Heart right ventricle (tissue), 16 donors: Measurements from ENCODE around the gene LDLR. TPM values are rescaled to one million over a fixed set of nuclear protein-coding genes. Genes with fewer than 3 reads are reported as not detected.

Source experiments
- ATAC-seq, 8 donors: fragments of 200-7000 bp; cut with Tn5 transposase; one replicate each; pipeline ENCODE4 v1.9.1; 2020; ENCODE audit warnings: mild to moderate bottlenecking in 8 of 8, moderate library complexity in 8 of 8, moderate number of reproducible peaks in 1 of 8
- DNase-seq, 2 donors: peaks; one replicate each; pipeline ENCODE4 v3.0.0-alpha.2; 2020
- H3K27ac ChIP-seq, 10 donors: fragments of 200-600 bp; sonication (generic) in 2 of 10; one replicate each; pipeline versions ENCODE4 v1.5.0 to v1.8.0; 2020 to 2022; ENCODE audit warnings: mild to moderate bottlenecking in 3 of 10
- H3K27me3 ChIP-seq, 7 donors: fragments of 200-600 bp; one replicate each; pipeline ENCODE4 v1.8.0; 2021 to 2022; ENCODE audit warnings: mild to moderate bottlenecking in 2 of 7
- H3K36me3 ChIP-seq, 9 donors: fragments of 200-600 bp; sonication (generic) in 1 of 9; one replicate each; pipeline versions ENCODE4 v1.5.0 to v1.8.0; 2020 to 2022; ENCODE audit warnings: mild to moderate bottlenecking in 2 of 9
- H3K4me1 ChIP-seq, 9 donors: fragments of 200-600 bp; sonication (generic) in 1 of 9; one replicate each; pipeline versions ENCODE4 v1.5.0 to v1.8.0; 2020 to 2022; ENCODE audit warnings: mild to moderate bottlenecking in 4 of 9
- H3K4me3 ChIP-seq, 10 donors: fragments of 200-600 bp; sonication (generic) in 2 of 10; one replicate each; pipeline versions ENCODE4 v1.5.0 to v1.8.0; 2020 to 2022; ENCODE audit warnings: mild to moderate bottlenecking in 7 of 10, moderate library complexity in 2 of 10
- H3K9me3 ChIP-seq, 11 donors: fragments of 200-600 bp in 10 of 11; sonication (generic) in 2 of 11; one replicate each; pipeline versions ENCODE4 v1.5.0 to v1.8.0; 2013 to 2022; ENCODE audit warnings: mild to moderate bottlenecking in 2 of 11, control low read depth in 1 of 11, moderate library complexity in 1 of 11
- WGBS, 2 donors: extraction: QIAGEN DNeasy Blood & Tissue Kit; methylation state at CpG; one replicate each; pipeline ENCODE4 v1.1.7; 2013; ENCODE audit warnings: inconsistent platforms in 1 of 2; 5-methylcytosine and 5-hydroxymethylcytosine counted together
- intact Hi-C, 10 donors: fragments of 100-400 bp; cut with DNase I; formaldehyde crosslinking; loops; one replicate each; pipeline versions ENCODE4 v1.11.1 to v1.14.2; 2022
- polyA plus RNA-seq, 2 donors: library from polyadenylated mRNA; stranded (reverse); fragments of 200-250 nt; gene quantifications; one replicate each; pipeline ENCODE4 v1.2.3, GENCODE V29; 2013
- total RNA-seq, 10 donors: library from RNA; stranded (reverse); fragmentation: NEBNext Ultra II Directional in 3 of 10; extraction: Animal tissue kit (Norgen Biotek cat#: 25700) in 3 of 10; gene quantifications; one replicate each; pipeline versions ENCODE4 v1.2.1 to v1.2.4, GENCODE V29; 2021 to 2023
- TF ChIP-seq, protein P1 (sequence below), 9 donors: fragments of 200-600 bp; sonication (generic) in 2 of 9; IDR thresholded peaks; one replicate each; pipeline versions ENCODE4 v1.5.0 to v1.8.0; 2021 to 2022; ENCODE audit warnings: antibody characterized with exemption in 9 of 9, mild to moderate bottlenecking in 5 of 9, moderate library complexity in 1 of 9
- donor health status: Arrhythmogenic right ventricular cardiomyopathy.
- donor health status: ischemic (EF 13 %, LVEDD 7.1; RV severe dilation, severe dysfunction).
- donor health status: healthy with polysubstance abuse.
- donor health status: DM: no; HTN: yes; CAD: no.
- donor health status: DM: no; HTN: no; CAD: no.
- donor health status: ischemic (EF 25% LVEDD 6.9; RV normal size, moderate dysfunction).
- donor health status: ischemic (EF 25% LVEDD 5.7; RV mildly dilated, moderate dysfunction).
- donor health status: healthy.
- donor health status: DM: yes; HTN: yes; CAD: no.
- donor health status: Ischemic cardiomyopathy.
- donor health status: ischemic (EF 35%, LVEDD 5.7; RV mildly dilated, moderate dysfunction).
- donor health status: nonischemic (EF 11% LVEDD 7.7; RV severe dilation, severe dysfunction).
- donor health status: DM: yes; HTN: yes; CAD: no.
- donor health status: PGD.
- donor health status: ischemic (EF 29% LVEDD 5.4; RV normal size, mild dysfunction).
- donor health status: nonischemic (EF 23%, LVEDD 6.1; RV moderate dilation, normal function).

The LDLR gene
- total and polyA plus RNA-seq, 12 donors = 4.5 to 76.1 (median 16.4) TPM

DNA sequence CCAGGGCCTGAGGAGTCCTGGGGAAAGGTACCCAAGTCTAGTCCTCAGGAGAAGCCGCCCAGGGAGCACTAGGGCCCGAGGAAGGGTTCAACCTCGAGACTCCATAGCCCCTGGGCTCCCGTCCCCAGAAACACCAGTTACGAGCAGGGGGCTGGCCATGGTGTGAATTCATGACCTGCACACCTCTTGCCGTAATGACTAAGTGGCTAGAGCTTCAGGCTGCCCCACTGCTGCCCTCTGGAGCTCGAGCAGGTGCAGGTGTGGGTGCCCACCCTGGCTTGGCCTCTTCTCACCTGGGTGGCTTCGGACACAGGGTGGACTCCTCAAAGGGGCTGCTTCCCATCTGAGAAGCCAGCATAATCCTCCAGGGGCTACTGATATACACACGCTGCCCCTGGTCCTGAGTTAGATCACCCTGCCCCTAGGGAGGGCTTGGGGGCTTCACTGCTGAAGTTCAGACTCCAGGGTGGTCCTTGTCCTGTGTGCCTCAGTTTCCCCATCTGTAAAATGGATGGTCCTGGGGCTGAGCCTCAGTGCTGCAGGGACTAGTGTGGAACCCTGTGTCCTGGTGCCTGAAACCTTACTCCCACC lies 52.8 kb downstream of the LDLR start:
- Histone ChIP-seq H3K27ac (peak overlapping the region; percentile 93 to 100 (median 99)), H3K36me3 (peaks cover 0 to 13% (median 0%) of the 10 kb centered on the region in 9 donors), H3K27me3 (no peaks in the 10 kb centered on the region), H3K9me3 (peaks cover 0 to 6% (median 0%) of the 10 kb centered on the region in 11 donors), H3K4me3 (peak overlapping the region in 1 of 10 donors; percentile 43), H3K4me1 (peaks cover 35 to 71% (median 63%) of the 10 kb centered on the region in 9 donors)
- DNase-seq = no peak
- TF ChIP-seq, protein P1, sequence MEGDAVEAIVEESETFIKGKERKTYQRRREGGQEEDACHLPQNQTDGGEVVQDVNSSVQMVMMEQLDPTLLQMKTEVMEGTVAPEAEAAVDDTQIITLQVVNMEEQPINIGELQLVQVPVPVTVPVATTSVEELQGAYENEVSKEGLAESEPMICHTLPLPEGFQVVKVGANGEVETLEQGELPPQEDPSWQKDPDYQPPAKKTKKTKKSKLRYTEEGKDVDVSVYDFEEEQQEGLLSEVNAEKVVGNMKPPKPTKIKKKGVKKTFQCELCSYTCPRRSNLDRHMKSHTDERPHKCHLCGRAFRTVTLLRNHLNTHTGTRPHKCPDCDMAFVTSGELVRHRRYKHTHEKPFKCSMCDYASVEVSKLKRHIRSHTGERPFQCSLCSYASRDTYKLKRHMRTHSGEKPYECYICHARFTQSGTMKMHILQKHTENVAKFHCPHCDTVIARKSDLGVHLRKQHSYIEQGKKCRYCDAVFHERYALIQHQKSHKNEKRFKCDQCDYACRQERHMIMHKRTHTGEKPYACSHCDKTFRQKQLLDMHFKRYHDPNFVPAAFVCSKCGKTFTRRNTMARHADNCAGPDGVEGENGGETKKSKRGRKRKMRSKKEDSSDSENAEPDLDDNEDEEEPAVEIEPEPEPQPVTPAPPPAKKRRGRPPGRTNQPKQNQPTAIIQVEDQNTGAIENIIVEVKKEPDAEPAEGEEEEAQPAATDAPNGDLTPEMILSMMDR (IDR thresholded peaks at IDR 0.05) = peak in 3 of 9 donors; percentile 33
- intact Hi-C loops = loop anchor here in 4 of 10 donors (1.0 to 5.0 kb wide), 5 partner anchors 23 to 140 kb away; partner anchors contain the start of gene KANK2 (in 1 of the 4)
- ATAC-seq = no peak
- 53 to 62% methylated on average over 9 of the region's 9 CpGs for WGBS, 2 donors

DNA sequence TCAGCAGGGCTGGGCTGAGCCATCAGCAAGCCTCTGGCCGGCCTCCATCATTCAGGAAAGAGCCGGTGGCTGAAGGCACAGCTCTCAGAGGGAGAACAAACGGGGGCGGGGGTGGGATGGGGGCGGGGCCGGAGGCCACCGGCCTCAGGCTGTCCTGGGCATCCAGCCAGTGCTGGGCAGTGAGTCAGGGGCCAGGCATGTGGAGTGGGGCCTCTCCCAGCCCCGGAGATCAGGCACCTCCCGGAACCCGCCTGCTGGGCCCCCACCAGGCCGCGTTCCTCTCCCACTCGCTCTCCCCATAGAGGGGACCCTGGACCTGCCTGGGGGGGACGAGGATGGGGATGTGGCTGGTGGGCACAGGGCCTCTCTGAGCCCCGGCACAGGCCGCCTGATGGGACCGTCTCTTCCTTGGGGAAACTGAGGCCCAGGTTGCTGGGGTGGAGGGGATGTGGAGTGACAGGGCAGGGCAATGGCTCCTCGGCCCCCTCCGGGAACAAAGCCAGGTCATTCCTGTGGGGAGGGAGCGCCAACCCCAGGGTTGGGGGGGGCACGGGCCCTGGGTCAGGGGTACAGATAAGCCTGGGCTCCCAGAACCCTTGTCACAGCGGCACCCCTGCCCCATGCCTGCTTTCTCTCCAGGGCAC lies 53.4 kb downstream of the LDLR start:
- peaks cover 0 to 13% (median 0%) of the 10 kb centered on the region in 9 donors for H3K36me3 ChIP-seq
- DNase-seq (peak; percentile 92 to 95), ATAC-seq (peak; percentile 72 to 89 (median 85))
- H3K4me1 ChIP-seq = peaks cover 35 to 65% (median 59%) of the 10 kb centered on the region in 9 donors
- WGBS, 2 donors = 4% methylated on average over 22 of the region's 22 CpGs
- no peaks in the 10 kb centered on the region for H3K27me3 ChIP-seq
- peak overlapping the region in 8 of 10 donors; percentile 15 to 43 (median 28) for H3K4me3 ChIP-seq
- TF ChIP-seq, protein P1 (IDR thresholded peaks at IDR 0.05) = no peak
- peaks cover 0 to 6% (median 0%) of the 10 kb centered on the region in 11 donors for H3K9me3 ChIP-seq
- H3K27ac ChIP-seq = peak overlapping the region; percentile 93 to 100 (median 99)
- intact Hi-C loops = loop anchor here in 4 of 10 donors (1.0 to 5.0 kb wide), 5 partner anchors 22 to 140 kb away; partner anchors contain the start of gene KANK2 (in 1 of the 4)

DNA sequence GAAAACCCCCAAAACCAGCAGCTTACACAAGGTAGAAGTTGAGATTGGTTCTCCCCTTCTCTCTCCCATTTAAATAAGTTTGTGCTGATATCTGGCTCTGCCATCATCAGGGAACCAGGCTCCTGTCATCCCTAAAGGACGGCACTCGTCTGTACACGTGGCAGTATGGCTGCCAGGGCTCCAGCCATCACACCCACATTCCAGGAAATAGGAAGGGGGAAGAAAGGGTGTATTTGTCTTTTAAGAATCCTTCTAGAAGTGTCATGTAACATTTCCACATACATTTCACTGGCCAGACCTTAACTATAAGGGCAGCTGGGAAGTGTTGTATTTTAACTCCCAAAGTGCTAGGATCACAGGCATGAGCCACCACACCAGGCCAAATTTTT lies 56.3 kb downstream of the LDLR start:
- TF ChIP-seq, protein P1 (IDR thresholded peaks at IDR 0.05) = no peak
- no peak for ATAC-seq
- 96 to 100% methylated on average over 3 of the region's 3 CpGs for WGBS, 2 donors
- Histone ChIP-seq H3K4me1 (peaks cover 21 to 36% (median 30%) of the 10 kb centered on the region in 9 donors), H3K27me3 (no peaks in the 10 kb centered on the region), H3K9me3 (peaks cover 0 to 6% (median 0%) of the 10 kb centered on the region in 11 donors), H3K4me3 (no peak overlapping the region), H3K27ac (peak overlapping the region in 2 of 10 donors; percentile 29 to 33), H3K36me3 (peaks cover 0 to 22% (median 0%) of the 10 kb centered on the region in 9 donors)
- intact Hi-C loops = loop anchor here in 1 of 10 donors (5.0 kb wide), 1 partner anchor 52 kb away; the partner anchor contains the start of gene KANK2
- no peak for DNase-seq

DNA sequence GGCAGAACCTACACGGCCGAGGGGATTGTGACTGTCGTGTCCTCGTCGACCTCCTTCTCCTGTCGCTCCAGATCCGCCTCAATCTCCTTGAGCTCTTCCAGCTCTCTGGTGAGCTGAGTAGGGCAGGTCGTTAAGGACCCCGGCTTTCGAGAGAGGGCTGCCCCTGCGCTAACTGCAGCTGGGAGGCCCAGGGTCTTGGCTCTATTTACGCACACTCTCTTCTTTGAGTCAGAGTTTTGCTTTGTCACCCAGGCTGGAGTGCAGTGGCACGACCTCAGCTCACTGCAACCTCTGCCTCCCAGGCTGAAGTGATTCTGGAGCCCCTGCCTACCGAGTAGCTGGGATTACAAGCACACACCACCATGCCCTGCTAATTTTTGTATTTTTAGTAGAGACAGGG lies 58.7 kb downstream of the LDLR start:
- H3K27ac ChIP-seq = peak overlapping the region in 1 of 10 donors; percentile 3
- peaks cover 0 to 6% (median 0%) of the 10 kb centered on the region in 11 donors for H3K9me3 ChIP-seq
- 83% methylated on average over 14 of the region's 14 CpGs for WGBS, 2 donors
- ATAC-seq (no peak), DNase-seq (no peak)
- intact Hi-C loops = loop anchor here in 1 of 10 donors (5.0 kb wide), 1 partner anchor 49 kb away; the partner anchor contains the start of gene KANK2
- H3K27me3 ChIP-seq = no peaks in the 10 kb centered on the region
- TF ChIP-seq, protein P1 (IDR thresholded peaks at IDR 0.05) = no peak
- H3K4me1 ChIP-seq = peaks cover 11 to 36% (median 25%) of the 10 kb centered on the region in 9 donors
- no peak overlapping the region for H3K4me3 ChIP-seq
- peaks cover 0 to 22% (median 0%) of the 10 kb centered on the region in 9 donors for H3K36me3 ChIP-seq
